HepG2 (cell line): ENCODE measurements around the gene EXTL1.

Experiments used
- CHD4 ChIP-seq: fragments of 200-600 bp; sonication (generic); IDR thresholded peaks from 2 replicates; pipeline ENCODE4 v1.7.0; 2017; ENCODE audit warnings: mild to moderate bottlenecking, low read length, borderline replicate concordance
- KLF15 ChIP-seq: sonication (generic); formaldehyde crosslinking; IDR thresholded peaks from 2 replicates; pipeline ENCODE4 v1.8.1; 2023; ENCODE audit warnings: borderline replicate concordance, mild to moderate bottlenecking, inconsistent platforms, missing genetic modification reagents, mixed read lengths
- MXI1 ChIP-seq: IDR thresholded peaks from 3 replicates; pipeline ENCODE4 v1.6.1; 2012; ENCODE audit warnings: low read depth, low read length, inconsistent platforms, borderline replicate concordance
- RXRA ChIP-seq: sonication (generic); formaldehyde crosslinking; IDR thresholded peaks from 2 replicates; pipeline ENCODE4 v1.5.1; 2020; ENCODE audit warnings: missing genetic modification reagents
- SP1 ChIP-seq, 2 experiments: fragments of 450-650 bp in 1 of 2; sonication (generic) in 1 of 2; formaldehyde crosslinking in 1 of 2; IDR thresholded peaks; 2 replicates each; pipeline versions ENCODE4 v1.4.0 to v1.6.1; 2016 to 2020; ENCODE audit warnings: missing genetic modification reagents in 1 of 2
- TF ChIP-seq, protein P1 (sequence below): sonication (generic); formaldehyde crosslinking; IDR thresholded peaks from 2 replicates; pipeline ENCODE4 v1.5.0; 2020; ENCODE audit warnings: mild to moderate bottlenecking, missing genetic modification reagents, moderate library complexity
- TF ChIP-seq, protein P2 (sequence below): sonication (generic); formaldehyde crosslinking; IDR thresholded peaks from 2 replicates; pipeline ENCODE4 v1.4.0; 2020; ENCODE audit warnings: missing genetic modification reagents, mild to moderate bottlenecking, borderline replicate concordance

GRCh38 chr1:26058052-26058595, 36.5 kb downstream of the EXTL1 start:
- TF ChIP-seq, protein P1, sequence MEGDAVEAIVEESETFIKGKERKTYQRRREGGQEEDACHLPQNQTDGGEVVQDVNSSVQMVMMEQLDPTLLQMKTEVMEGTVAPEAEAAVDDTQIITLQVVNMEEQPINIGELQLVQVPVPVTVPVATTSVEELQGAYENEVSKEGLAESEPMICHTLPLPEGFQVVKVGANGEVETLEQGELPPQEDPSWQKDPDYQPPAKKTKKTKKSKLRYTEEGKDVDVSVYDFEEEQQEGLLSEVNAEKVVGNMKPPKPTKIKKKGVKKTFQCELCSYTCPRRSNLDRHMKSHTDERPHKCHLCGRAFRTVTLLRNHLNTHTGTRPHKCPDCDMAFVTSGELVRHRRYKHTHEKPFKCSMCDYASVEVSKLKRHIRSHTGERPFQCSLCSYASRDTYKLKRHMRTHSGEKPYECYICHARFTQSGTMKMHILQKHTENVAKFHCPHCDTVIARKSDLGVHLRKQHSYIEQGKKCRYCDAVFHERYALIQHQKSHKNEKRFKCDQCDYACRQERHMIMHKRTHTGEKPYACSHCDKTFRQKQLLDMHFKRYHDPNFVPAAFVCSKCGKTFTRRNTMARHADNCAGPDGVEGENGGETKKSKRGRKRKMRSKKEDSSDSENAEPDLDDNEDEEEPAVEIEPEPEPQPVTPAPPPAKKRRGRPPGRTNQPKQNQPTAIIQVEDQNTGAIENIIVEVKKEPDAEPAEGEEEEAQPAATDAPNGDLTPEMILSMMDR, result no peak
- TF ChIP-seq, protein P2, sequence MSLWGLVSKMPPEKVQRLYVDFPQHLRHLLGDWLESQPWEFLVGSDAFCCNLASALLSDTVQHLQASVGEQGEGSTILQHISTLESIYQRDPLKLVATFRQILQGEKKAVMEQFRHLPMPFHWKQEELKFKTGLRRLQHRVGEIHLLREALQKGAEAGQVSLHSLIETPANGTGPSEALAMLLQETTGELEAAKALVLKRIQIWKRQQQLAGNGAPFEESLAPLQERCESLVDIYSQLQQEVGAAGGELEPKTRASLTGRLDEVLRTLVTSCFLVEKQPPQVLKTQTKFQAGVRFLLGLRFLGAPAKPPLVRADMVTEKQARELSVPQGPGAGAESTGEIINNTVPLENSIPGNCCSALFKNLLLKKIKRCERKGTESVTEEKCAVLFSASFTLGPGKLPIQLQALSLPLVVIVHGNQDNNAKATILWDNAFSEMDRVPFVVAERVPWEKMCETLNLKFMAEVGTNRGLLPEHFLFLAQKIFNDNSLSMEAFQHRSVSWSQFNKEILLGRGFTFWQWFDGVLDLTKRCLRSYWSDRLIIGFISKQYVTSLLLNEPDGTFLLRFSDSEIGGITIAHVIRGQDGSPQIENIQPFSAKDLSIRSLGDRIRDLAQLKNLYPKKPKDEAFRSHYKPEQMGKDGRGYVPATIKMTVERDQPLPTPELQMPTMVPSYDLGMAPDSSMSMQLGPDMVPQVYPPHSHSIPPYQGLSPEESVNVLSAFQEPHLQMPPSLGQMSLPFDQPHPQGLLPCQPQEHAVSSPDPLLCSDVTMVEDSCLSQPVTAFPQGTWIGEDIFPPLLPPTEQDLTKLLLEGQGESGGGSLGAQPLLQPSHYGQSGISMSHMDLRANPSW (CRISPR knock-in tag), result no peak
- TF ChIP-seq RXRA (CRISPR knock-in tag) (no peak), SP1 (IDR thresholded peaks at IDR 0.05) (no peak), SP1 (CRISPR knock-in tag; IDR thresholded peaks at IDR 0.05) (no peak), KLF15 (CRISPR knock-in tag) (no peak), CHD4 (no peak), MXI1 (no peak)
